SK-N-SH treated with all-trans-retinoic acid at 6 μM for 48 hours (cell line): ENCODE data around the gene TRAP1.

Experiments used
- ATAC-seq: fragments of 200-7000 bp; cut with Tn5 transposase; 3 replicates; pipeline ENCODE4 v1.9.1; 2020; ENCODE audit warnings: mild to moderate bottlenecking, moderate library complexity
- ARNTL ChIP-seq: fragments of 450-650 bp; formaldehyde crosslinking; IDR thresholded peaks from 2 replicates; pipeline ENCODE4 v1.5.0; 2020; ENCODE audit warnings: low read depth, mild to moderate bottlenecking, moderate library complexity, borderline replicate concordance
- BACH2 ChIP-seq: fragments of 250-450 bp; sonication (Bioruptor Pico); IDR thresholded peaks from 2 replicates; pipeline ENCODE4 v1.9.0; 2021; ENCODE audit warnings: mild to moderate bottlenecking, borderline replicate concordance
- CSDC2 ChIP-seq: fragments of 250-450 bp; sonication (Bioruptor Pico); IDR thresholded peaks from 2 replicates; pipeline ENCODE4 v1.5.0; 2020; ENCODE audit warnings: mild to moderate bottlenecking, moderate library complexity
- CSRNP3 ChIP-seq: fragments of 250-450 bp; sonication (Bioruptor Pico); IDR thresholded peaks from 2 replicates; pipeline ENCODE4 v1.5.1; 2021; ENCODE audit warnings: mild to moderate bottlenecking, moderate library complexity
- ESRRG ChIP-seq: fragments of 250-450 bp; sonication (Bioruptor Pico); IDR thresholded peaks from 2 replicates; pipeline ENCODE4 v1.6.1; 2021; ENCODE audit warnings: mild to moderate bottlenecking
- GLIS3 ChIP-seq: fragments of 250-450 bp; sonication (Bioruptor Pico); IDR thresholded peaks from 2 replicates; pipeline ENCODE4 v1.5.0; 2020; ENCODE audit warnings: mild to moderate bottlenecking, moderate library complexity
- ISL1 ChIP-seq: fragments of 250-450 bp; sonication (Bioruptor Pico); IDR thresholded peaks from 2 replicates; pipeline ENCODE4 v2.1.2; 2022; ENCODE audit warnings: mild to moderate bottlenecking, moderate library complexity
- POU6F1 ChIP-seq: fragments of 250-450 bp; sonication (Bioruptor Pico); IDR thresholded peaks from 2 replicates; pipeline ENCODE4 v1.8.0; 2021; ENCODE audit warnings: low read depth, mild to moderate bottlenecking, moderate library complexity, borderline replicate concordance
- PPARA ChIP-seq: fragments of 250-450 bp; sonication (Bioruptor Pico); IDR thresholded peaks from 2 replicates; pipeline ENCODE4 v1.5.0; 2020; ENCODE audit warnings: mild to moderate bottlenecking, borderline replicate concordance
- RARB ChIP-seq: fragments of 250-450 bp; sonication (Bioruptor Pico); IDR thresholded peaks from 2 replicates; pipeline ENCODE4 v1.8.0; 2021; ENCODE audit warnings: mild to moderate bottlenecking, moderate library complexity
- SNAI2 ChIP-seq: fragments of 250-450 bp; sonication (Bioruptor Pico); IDR thresholded peaks from 2 replicates; pipeline ENCODE4 v1.5.0; 2020; ENCODE audit warnings: mild to moderate bottlenecking, moderate library complexity
- TCF4 ChIP-seq: fragments of 250-450 bp; sonication (Bioruptor Pico); IDR thresholded peaks from 2 replicates; pipeline ENCODE4 v1.8.0; 2021; ENCODE audit warnings: mild to moderate bottlenecking, moderate library complexity, borderline replicate concordance
- TOX ChIP-seq: fragments of 250-450 bp; sonication (Bioruptor Pico); IDR thresholded peaks from 2 replicates; pipeline ENCODE4 v1.8.0; 2021; ENCODE audit warnings: mild to moderate bottlenecking, moderate library complexity, borderline replicate concordance
- ZC3H10 ChIP-seq: fragments of 250-450 bp; sonication (Bioruptor Pico); IDR thresholded peaks from 2 replicates; pipeline ENCODE4 v1.5.1; 2021; ENCODE audit warnings: mild to moderate bottlenecking, moderate library complexity
- ZFP3 ChIP-seq: fragments of 250-450 bp; sonication (Bioruptor Pico); IDR thresholded peaks from 2 replicates; pipeline ENCODE4 v1.5.0; 2020; ENCODE audit warnings: mild to moderate bottlenecking, moderate library complexity
- ZNF565 ChIP-seq: fragments of 450-650 bp; formaldehyde crosslinking; conservative IDR thresholded peaks from 2 replicates; pipeline ENCODE4 v1.5.0; 2020; ENCODE audit warnings: low read depth, mild to moderate bottlenecking, moderate library complexity
- ZNF8 ChIP-seq: fragments of 450-650 bp; formaldehyde crosslinking; IDR thresholded peaks from 2 replicates; pipeline ENCODE4 v1.5.0; 2020; ENCODE audit warnings: mild to moderate bottlenecking, moderate library complexity
- TF ChIP-seq, protein P1 (sequence below): fragments of 250-450 bp; sonication (Bioruptor Pico); IDR thresholded peaks from 2 replicates; pipeline ENCODE4 v1.8.0; 2020; ENCODE audit warnings: mild to moderate bottlenecking, moderate library complexity, borderline replicate concordance
- TF ChIP-seq, protein P2 (sequence below): fragments of 250-450 bp; sonication (Bioruptor Pico); IDR thresholded peaks from 2 replicates; pipeline ENCODE4 v1.5.0; 2020; ENCODE audit warnings: mild to moderate bottlenecking, moderate library complexity
- TF ChIP-seq, protein P3 (sequence below): fragments of 250-450 bp; sonication (Bioruptor Pico); IDR thresholded peaks from 2 replicates; pipeline ENCODE4 v1.5.1; 2020; ENCODE audit warnings: low read depth, mild to moderate bottlenecking, moderate library complexity

The TRAP1 gene

DNA sequence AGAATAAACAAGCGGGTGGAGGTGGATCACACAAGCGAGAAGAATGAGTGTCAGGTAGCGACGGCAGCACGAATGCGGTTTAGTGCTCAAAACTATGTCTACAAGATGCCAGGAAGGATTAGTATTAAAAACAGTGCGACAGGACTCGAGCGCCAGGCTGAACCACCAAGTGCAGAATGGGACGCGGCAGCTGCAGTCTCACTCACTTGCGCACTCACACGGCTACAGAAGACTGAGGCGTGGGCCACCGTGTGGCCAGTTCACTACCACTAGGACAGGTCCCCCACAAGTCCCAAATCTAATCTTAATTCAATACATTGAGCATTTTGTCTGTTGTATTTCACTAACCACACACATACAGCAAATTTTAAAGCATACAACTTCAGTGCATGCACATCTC is 35.7 kb upstream of the TRAP1 start (continued):
- no peak for TF ChIP-seq CSRNP3
- no peak for TF ChIP-seq ESRRG (CRISPR knock-in tag)
- TF ChIP-seq CSDC2 (CRISPR knock-in tag) = no peak

DNA sequence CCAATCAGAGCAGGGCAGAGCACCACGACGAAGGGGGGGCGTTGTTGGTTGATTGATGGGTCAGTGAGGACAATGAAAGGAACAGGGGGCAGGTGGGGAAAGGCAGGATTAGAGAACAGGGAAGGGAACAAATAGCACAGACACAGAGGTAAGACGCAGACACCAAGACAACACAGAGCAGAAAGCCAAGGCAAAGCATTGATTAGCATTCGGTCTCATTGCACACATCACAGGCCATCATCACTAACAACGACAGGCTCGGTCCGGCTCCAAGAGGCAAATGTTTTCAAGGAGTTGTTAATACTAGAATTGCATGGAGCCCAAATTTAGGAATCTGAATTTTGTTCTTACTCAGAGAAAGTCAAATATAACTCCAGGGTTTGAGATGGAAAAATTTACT is 34.6 kb upstream of the TRAP1 start:
- TF ChIP-seq ZNF565 (CRISPR knock-in tag) = no peak
- no peak for TF ChIP-seq POU6F1
- TF ChIP-seq GLIS3 (CRISPR knock-in tag) = no peak
- TF ChIP-seq, all 23 proteins: peak for 0
- ATAC-seq = no peak

- TF ChIP-seq ZNF565 (CRISPR knock-in tag) (no peak), ESRRG (CRISPR knock-in tag) (no peak)
- no peak for ATAC-seq
Measured at GRCh38 chr16:3748307-3748706, 31.0 kb upstream of the TRAP1 start.

GRCh38 chr16:3745751-3746355 is 28.5 kb upstream of the TRAP1 start:
- TF ChIP-seq, protein P1, sequence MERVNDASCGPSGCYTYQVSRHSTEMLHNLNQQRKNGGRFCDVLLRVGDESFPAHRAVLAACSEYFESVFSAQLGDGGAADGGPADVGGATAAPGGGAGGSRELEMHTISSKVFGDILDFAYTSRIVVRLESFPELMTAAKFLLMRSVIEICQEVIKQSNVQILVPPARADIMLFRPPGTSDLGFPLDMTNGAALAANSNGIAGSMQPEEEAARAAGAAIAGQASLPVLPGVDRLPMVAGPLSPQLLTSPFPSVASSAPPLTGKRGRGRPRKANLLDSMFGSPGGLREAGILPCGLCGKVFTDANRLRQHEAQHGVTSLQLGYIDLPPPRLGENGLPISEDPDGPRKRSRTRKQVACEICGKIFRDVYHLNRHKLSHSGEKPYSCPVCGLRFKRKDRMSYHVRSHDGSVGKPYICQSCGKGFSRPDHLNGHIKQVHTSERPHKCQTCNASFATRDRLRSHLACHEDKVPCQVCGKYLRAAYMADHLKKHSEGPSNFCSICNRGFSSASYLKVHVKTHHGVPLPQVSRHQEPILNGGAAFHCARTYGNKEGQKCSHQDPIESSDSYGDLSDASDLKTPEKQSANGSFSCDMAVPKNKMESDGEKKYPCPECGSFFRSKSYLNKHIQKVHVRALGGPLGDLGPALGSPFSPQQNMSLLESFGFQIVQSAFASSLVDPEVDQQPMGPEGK (CRISPR knock-in tag) = no peak
- TF ChIP-seq ZNF565 (CRISPR knock-in tag) = no peak
- TF ChIP-seq SNAI2 (CRISPR knock-in tag) = no peak
- no peak for TF ChIP-seq BACH2 (CRISPR knock-in tag)
- TF ChIP-seq, protein P2, sequence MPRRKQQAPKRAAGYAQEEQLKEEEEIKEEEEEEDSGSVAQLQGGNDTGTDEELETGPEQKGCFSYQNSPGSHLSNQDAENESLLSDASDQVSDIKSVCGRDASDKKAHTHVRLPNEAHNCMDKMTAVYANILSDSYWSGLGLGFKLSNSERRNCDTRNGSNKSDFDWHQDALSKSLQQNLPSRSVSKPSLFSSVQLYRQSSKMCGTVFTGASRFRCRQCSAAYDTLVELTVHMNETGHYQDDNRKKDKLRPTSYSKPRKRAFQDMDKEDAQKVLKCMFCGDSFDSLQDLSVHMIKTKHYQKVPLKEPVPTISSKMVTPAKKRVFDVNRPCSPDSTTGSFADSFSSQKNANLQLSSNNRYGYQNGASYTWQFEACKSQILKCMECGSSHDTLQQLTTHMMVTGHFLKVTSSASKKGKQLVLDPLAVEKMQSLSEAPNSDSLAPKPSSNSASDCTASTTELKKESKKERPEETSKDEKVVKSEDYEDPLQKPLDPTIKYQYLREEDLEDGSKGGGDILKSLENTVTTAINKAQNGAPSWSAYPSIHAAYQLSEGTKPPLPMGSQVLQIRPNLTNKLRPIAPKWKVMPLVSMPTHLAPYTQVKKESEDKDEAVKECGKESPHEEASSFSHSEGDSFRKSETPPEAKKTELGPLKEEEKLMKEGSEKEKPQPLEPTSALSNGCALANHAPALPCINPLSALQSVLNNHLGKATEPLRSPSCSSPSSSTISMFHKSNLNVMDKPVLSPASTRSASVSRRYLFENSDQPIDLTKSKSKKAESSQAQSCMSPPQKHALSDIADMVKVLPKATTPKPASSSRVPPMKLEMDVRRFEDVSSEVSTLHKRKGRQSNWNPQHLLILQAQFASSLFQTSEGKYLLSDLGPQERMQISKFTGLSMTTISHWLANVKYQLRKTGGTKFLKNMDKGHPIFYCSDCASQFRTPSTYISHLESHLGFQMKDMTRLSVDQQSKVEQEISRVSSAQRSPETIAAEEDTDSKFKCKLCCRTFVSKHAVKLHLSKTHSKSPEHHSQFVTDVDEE (CRISPR knock-in tag) = no peak
- no peak for TF ChIP-seq ISL1 (CRISPR knock-in tag)
- no peak for TF ChIP-seq ARNTL (CRISPR knock-in tag)
- TF ChIP-seq ZNF8 (CRISPR knock-in tag) = no peak
- no peak for TF ChIP-seq ZC3H10 (CRISPR knock-in tag)
- TF ChIP-seq ESRRG (CRISPR knock-in tag) = no peak
- TF ChIP-seq RARB (CRISPR knock-in tag) = no peak
- TF ChIP-seq, protein P3, sequence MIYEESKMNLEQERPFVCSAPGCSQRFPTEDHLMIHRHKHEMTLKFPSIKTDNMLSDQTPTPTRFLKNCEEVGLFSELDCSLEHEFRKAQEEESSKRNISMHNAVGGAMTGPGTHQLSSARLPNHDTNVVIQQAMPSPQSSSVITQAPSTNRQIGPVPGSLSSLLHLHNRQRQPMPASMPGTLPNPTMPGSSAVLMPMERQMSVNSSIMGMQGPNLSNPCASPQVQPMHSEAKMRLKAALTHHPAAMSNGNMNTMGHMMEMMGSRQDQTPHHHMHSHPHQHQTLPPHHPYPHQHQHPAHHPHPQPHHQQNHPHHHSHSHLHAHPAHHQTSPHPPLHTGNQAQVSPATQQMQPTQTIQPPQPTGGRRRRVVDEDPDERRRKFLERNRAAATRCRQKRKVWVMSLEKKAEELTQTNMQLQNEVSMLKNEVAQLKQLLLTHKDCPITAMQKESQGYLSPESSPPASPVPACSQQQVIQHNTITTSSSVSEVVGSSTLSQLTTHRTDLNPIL (CRISPR knock-in tag) = no peak
- TF ChIP-seq GLIS3 (CRISPR knock-in tag) = no peak
- TF ChIP-seq PPARA (CRISPR knock-in tag) = no peak
- TF ChIP-seq TOX (CRISPR knock-in tag) = no peak
- no peak for TF ChIP-seq TCF4 (CRISPR knock-in tag)
- TF ChIP-seq ZFP3 = no peak
- TF ChIP-seq, all 23 proteins: peak for 0
- no peak for ATAC-seq
